Endothelial cell of umbilical vein (primary cell): ENCODE measurements around the gene GGN. TPM values are rescaled to one million over a fixed set of nuclear protein-coding genes. Genes with fewer than 3 reads are reported as not detected.

Experiments
- BruUV-seq: library from RNA; stranded (reverse); fragments of 400-500 nt; replicated peaks from 2 replicates; lab custom pipeline; 2021; lab: Mats Ljungman, UMichigan
- CTCF ChIA-PET: fragments of 300-600, 350-600 bp; sonication (Branson Sonifier 250); formaldehyde crosslinking; loops from one replicate; lab custom pipeline; 2021; ENCODE audit warnings: antibody characterized with exemption, inconsistent platforms; lab: Charles Lee
- POLR2A ChIA-PET: fragments of 300-600, 350-600 bp; sonication (Branson Sonifier 250); formaldehyde crosslinking; loops from one replicate; lab custom pipeline; 2021; ENCODE audit warnings: antibody characterized with exemption, inconsistent platforms; lab: Charles Lee
- DNase-seq: peaks from one replicate; pipeline ENCODE4 v3.0.0-alpha.2; 2011; ENCODE audit warnings: low read depth, low spot score
- FAIRE-seq: peaks from 2 replicates; lab custom pipeline; 2011; peaks lifted over from hg19 to GRCh38; lab: Jason Lieb, UNC
- H2AFZ ChIP-seq: 2 replicates; pipeline ENCODE4 v1.6.0; 2012; ENCODE audit warnings: low read depth, low read length, control low read depth, inconsistent platforms
- H3K27ac ChIP-seq: 2 replicates; pipeline ENCODE4 v1.5.1; 2011; ENCODE audit warnings: low read depth, mild to moderate bottlenecking, control low read depth, low read length, moderate library complexity; ENCODE audit not compliant: insufficient read depth
- H3K27me3 ChIP-seq, 2 experiments: 2 replicates each; pipeline versions ENCODE4 v1.6.0 to v1.6.1; 2011; ENCODE audit warnings: low read length in 2 of 2, mixed read lengths in 1 of 2; ENCODE audit not compliant: control insufficient read depth in 2 of 2, insufficient read depth in 2 of 2
- H3K36me3 ChIP-seq, 2 experiments: 2 replicates in 1 of 2; 3 replicates in 1 of 2; pipeline ENCODE4 v1.5.1; 2011; ENCODE audit warnings: low read length in 2 of 2, mild to moderate bottlenecking in 1 of 2, moderate library complexity in 1 of 2; ENCODE audit not compliant: control insufficient read depth in 2 of 2, insufficient read depth in 2 of 2; ENCODE audit errors: extremely low read depth in 1 of 2
- H3K4me1 ChIP-seq: 3 replicates; pipeline ENCODE4 v1.5.1; 2011; ENCODE audit warnings: mild to moderate bottlenecking, low read length; ENCODE audit not compliant: control insufficient read depth, insufficient read depth; ENCODE audit errors: extremely low read depth
- H3K4me2 ChIP-seq: 2 replicates; pipeline ENCODE4 v1.6.1; 2011; ENCODE audit warnings: low read length, control low read depth, mixed read lengths; ENCODE audit not compliant: insufficient read depth
- H3K4me3 ChIP-seq, 3 experiments: fragments of 200-600 bp in 1 of 3; sonication (generic), shearing (Covaris generic) in 1 of 3; replicated peaks in 1 of 3; 2 replicates each; pipeline ENCODE4 v1.5.1; 2011 to 2016; ENCODE audit warnings: control low read depth in 3 of 3, low read length in 3 of 3, mild to moderate bottlenecking in 2 of 3, inconsistent platforms in 1 of 3, low read depth in 1 of 3, moderate library complexity in 1 of 3; ENCODE audit not compliant: insufficient read depth in 1 of 3
- H3K79me2 ChIP-seq: 2 replicates; pipeline ENCODE4 v1.6.0; 2012; ENCODE audit warnings: low read length, inconsistent platforms; ENCODE audit not compliant: control insufficient read depth, insufficient read depth
- H3K9ac ChIP-seq: replicated peaks from 2 replicates; pipeline ENCODE3; 2011; ENCODE audit warnings: low read length, control low read depth; ENCODE audit not compliant: insufficient read depth; ENCODE audit errors: extremely low read depth
- H3K9me1 ChIP-seq: replicated peaks from 3 replicates; pipeline ENCODE4 v1.6.0; 2011; ENCODE audit warnings: mild to moderate bottlenecking, low read length; ENCODE audit not compliant: control insufficient read depth, insufficient read depth; ENCODE audit errors: extremely low read depth
- H3K9me3 ChIP-seq: replicated peaks from 2 replicates; pipeline ENCODE4 v1.5.1; 2012; ENCODE audit warnings: low read length, inconsistent platforms; ENCODE audit not compliant: control insufficient read depth, insufficient read depth
- H4K20me1 ChIP-seq: replicated peaks from 2 replicates; pipeline ENCODE3; 2011; ENCODE audit warnings: mild to moderate bottlenecking, low read length; ENCODE audit not compliant: control insufficient read depth, insufficient read depth; ENCODE audit errors: extremely low read depth
- CTCF ChIP-seq, 2 donors: IDR thresholded peaks; 1 replicate in 1 of 2; 2 replicates in 1 of 2; pipeline ENCODE4 v1.5.1; 2011; ENCODE audit warnings: low read length in 2 of 2, mild to moderate bottlenecking in 2 of 2, moderate library complexity in 2 of 2, control low read depth in 1 of 2, inconsistent platforms in 1 of 2, low read depth in 1 of 2; ENCODE audit not compliant: insufficient read depth in 1 of 2; ENCODE audit errors: extremely low read depth in 1 of 2
- EZH2 ChIP-seq: IDR thresholded peaks from 2 replicates; pipeline ENCODE4 v1.6.1; 2012; ENCODE audit warnings: borderline replicate concordance, low read depth, mild to moderate bottlenecking, moderate library complexity, low read length, inconsistent platforms; ENCODE audit not compliant: severe bottlenecking
- FOS ChIP-seq: IDR thresholded peaks from 2 replicates; pipeline ENCODE4 v1.6.1; 2011; ENCODE audit warnings: mild to moderate bottlenecking, low read length, moderate library complexity, borderline replicate concordance; ENCODE audit not compliant: insufficient read depth
- GATA2 ChIP-seq: IDR thresholded peaks from 2 replicates; pipeline ENCODE4 v1.7.0; 2011; ENCODE audit warnings: low read depth, mild to moderate bottlenecking, moderate library complexity, mixed read lengths, low read length; ENCODE audit not compliant: insufficient read length, insufficient read depth
- JUN ChIP-seq: IDR thresholded peaks from 2 replicates; pipeline ENCODE4 v1.6.1; 2011; ENCODE audit warnings: borderline replicate concordance, low read depth; ENCODE audit not compliant: insufficient read length, insufficient read depth
- MAX ChIP-seq: IDR thresholded peaks from 2 replicates; pipeline ENCODE4 v1.6.1; 2011; ENCODE audit not compliant: insufficient read depth, insufficient read length
- MYC ChIP-seq: IDR thresholded peaks from one replicate; pipeline ENCODE4 v1.6.1; 2011; ENCODE audit warnings: mild to moderate bottlenecking, low read depth, low read length
- POLR2A ChIP-seq: IDR thresholded peaks from 2 replicates; pipeline ENCODE4 v1.6.1; 2012; ENCODE audit warnings: low read depth, mild to moderate bottlenecking, control low read depth, low read length
- POLR2AphosphoS5 ChIP-seq: IDR thresholded peaks from 2 replicates; pipeline ENCODE4 v1.6.1; 2012; ENCODE audit warnings: low read depth, mild to moderate bottlenecking, control low read depth, low read length, moderate library complexity; ENCODE audit not compliant: insufficient read depth
- dilution Hi-C: fragments of 300-500 bp; cut with MboI; formaldehyde crosslinking; loops from one replicate; pipeline ENCODE4 v1.15.0; 2019; ENCODE audit warnings: low sequenced_read_pairs; ENCODE audit not compliant: extremely low pct_ligation_motif_present
- intact Hi-C: fragments of 100-400 bp; cut with micrococcal nuclease; formaldehyde crosslinking; loops from one replicate; pipeline ENCODE4 v1.10.0; 2022
- polyA plus RNA-seq, 4 experiments: library from polyadenylated mRNA; depleted of rRNA in 3 of 4; stranded (reverse) in 3 of 4; unstranded in 1 of 4; fragments of >200 nt; gene quantifications; 2 replicates each; pipeline versions ENCODE4 v1.2.1 to v1.2.3, GENCODE V29; 2011 to 2012; ENCODE audit warnings: missing spikeins in 1 of 4
- total RNA-seq: library from RNA; stranded (reverse); gene quantifications from 2 replicates; pipeline ENCODE4 v1.2.3, GENCODE V29; 2021

GGN gene
- total and polyA plus RNA-seq, 2 donors (not counting 3 experiments of a cell fraction or from before 2014, with no cell fraction given), result 0.39 to 0.88 TPM

GRCh38 chr19:38362076-38362945 lies 25.5 kb downstream of the GGN start:
- H3K36me3 ChIP-seq, result no peaks in the 10 kb centered on the region
- no peaks in the 10 kb centered on the region for H3K9me1 ChIP-seq
- H3K4me3 ChIP-seq, result peak overlapping the region; percentile 42 to 49 (median 45)
- no peaks in the 10 kb centered on the region for H4K20me1 ChIP-seq
- H3K9me3 ChIP-seq, result no peaks in the 10 kb centered on the region
- no TSS peak for BruUV-seq
- DNase-seq (peak; percentile 55), FAIRE-seq (peak; percentile 87)
- POLR2A ChIA-PET, result interaction anchor here (1.7 kb wide), 1 partner anchor 12 kb away, joined by 7 read pairs; the partner anchor contains the start of gene PSMD8
- dilution Hi-C loops, result no loop called here
- H3K27me3 ChIP-seq, result peaks cover 9 to 14% of the 10 kb centered on the region in 2 experiments
- TF ChIP-seq CTCF (IDR thresholded peaks at IDR 0.05; ENCODE audit: extremely low read depth in 1 of 2, insufficient read depth in 1 of 2, low read depth in 1 of 2, low read length in 2 of 2) (no peak), POLR2AphosphoS5 (no peak), MAX (no peak), EZH2 (no peak), POLR2A (no peak), FOS (no peak), GATA2 (no peak), JUN (no peak), MYC (no peak)
- H3K27ac ChIP-seq, result no peak overlapping the region
- CTCF ChIA-PET, result interaction anchor here (0.6 to 1.9 kb wide), 5 partner anchors 10 to 40 kb away, joined by 3 to 9 read pairs (median 3); partner anchors contain the start of genes FAM98C and PSMD8
- peaks cover 3% of the 10 kb centered on the region for H3K4me1 ChIP-seq
- peak overlapping the region; percentile 72 for H3K4me2 ChIP-seq
- intact Hi-C loops, result loop anchor here (1.0 to 2.0 kb wide), 3 partner anchors 12 to 26 kb away; partner anchors contain the start of genes GGN, PSMD8 and SPRED3
- H3K9ac ChIP-seq, result no peak overlapping the region
- H3K79me2 ChIP-seq, result no peaks in the 10 kb centered on the region
- H2AFZ ChIP-seq, result peak overlapping the region; percentile 96
